ENCODE measurements around the gene AGPAT1. TPM values are rescaled to one million over a fixed set of nuclear protein-coding genes. Genes with fewer than 3 reads are reported as not detected.
"Not testable (repeated sequence)": the region's sequence is repeated elsewhere in the genome, so short reads cannot be mapped to it uniquely, and the experiment has no call there.

Gene AGPAT1
- polyA plus RNA-seq, 1 of the 3 experiments (the other 2 are of a cell fraction), result 118 TPM

GRCh38 chr6:32187725-32188380 is 12.0 kb upstream of the AGPAT1 start:
- H3K9ac ChIP-seq; DNase-seq; H3K9me3 ChIP-seq; H3K27ac ChIP-seq (ENCODE audit: low read depth in 2 of 2, low read length in 1 of 2); H3K9me2 ChIP-seq; H2AFZ ChIP-seq (ENCODE audit: low read depth); H3K27me3 ChIP-seq (ENCODE audit: insufficient read depth); POLR2A ChIA-PET; H4K20me1 ChIP-seq (ENCODE audit: insufficient read depth): not testable (repeated sequence)
- Histone ChIP-seq H3K4me1 (ENCODE audit: control insufficient read depth in 1 of 2, insufficient read depth in 2 of 2, low read depth in 1 of 2, low read length in 1 of 2) (peaks cover 0 to 20% of the 10 kb centered on the region in 2 experiments; a peak in 1 of 4 replicates), H3K36me3 (replicated peaks in 1 of 2; ENCODE audit: control insufficient read depth in 1 of 2, insufficient read depth in 2 of 2, low read length in 1 of 2) (peaks cover 8 to 26% of the 10 kb centered on the region in 2 experiments), H3K79me2 (ENCODE audit: insufficient read depth) (peaks cover 21% of the 10 kb centered on the region), H3F3A (replicated peaks; ENCODE audit: insufficient read depth) (peaks cover 20% of the 10 kb centered on the region), H3K4me2 (peak overlapping the region; percentile 92), H3K4me3 (ENCODE audit: low read depth in 2 of 2, low read length in 1 of 2) (peak overlapping the region in 1 of 2 experiments; percentile 81; a peak in 1 of 4 replicates)
- 99% methylated on average over 9 of the region's 18 CpGs for WGBS (ENCODE audit: low lambda C conversion rate)
- CTCF ChIA-PET, result interaction anchor here (1.2 to 1.9 kb wide), 2 partner anchors 10 to 69 kb away, joined by 3 to 6 read pairs; no protein-coding TSS in a partner anchor

DNA sequence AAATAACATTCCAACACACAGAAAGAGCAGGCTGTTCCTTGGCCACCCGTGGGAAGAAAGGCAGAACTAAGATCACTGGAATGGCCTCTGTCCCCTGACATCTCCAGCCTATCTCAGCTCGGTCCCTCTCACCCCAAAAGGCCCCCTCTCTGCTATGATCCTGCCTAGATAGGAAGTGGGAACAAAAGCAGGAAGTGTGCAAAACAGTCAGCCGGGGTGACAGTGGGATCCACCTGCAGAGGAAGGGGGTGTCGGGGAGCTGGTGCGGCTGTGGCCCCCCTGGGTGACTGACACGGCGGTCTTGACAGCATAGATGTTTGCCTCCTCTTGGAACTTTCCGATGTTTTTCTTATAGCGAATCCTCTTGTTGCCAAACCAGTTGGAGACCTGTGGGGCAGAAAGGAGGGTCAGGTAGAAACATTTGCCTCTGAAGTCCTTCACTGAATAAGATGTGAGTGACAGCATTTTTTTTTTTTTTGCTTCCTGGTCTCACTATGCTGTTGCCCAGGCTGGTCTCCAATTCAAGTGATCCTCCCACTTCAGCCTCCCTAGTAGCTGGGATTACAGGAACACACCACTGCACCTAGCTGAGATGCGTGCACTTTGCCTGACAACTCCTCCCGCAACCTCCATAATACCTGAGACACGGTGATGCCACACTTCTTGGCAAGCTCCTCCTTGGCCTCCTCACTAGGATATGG is 11.3 kb upstream of the AGPAT1 start:
- H3K27ac ChIP-seq (ENCODE audit: low read depth in 2 of 2, low read length in 1 of 2), result peak overlapping the region in 1 of 2 experiments; percentile 53; a peak in 1 of 4 replicates
- H3K4me1 ChIP-seq (ENCODE audit: control insufficient read depth in 1 of 2, insufficient read depth in 2 of 2, low read depth in 1 of 2, low read length in 1 of 2), result peaks cover 0 to 20% of the 10 kb centered on the region in 2 experiments; a peak in 1 of 4 replicates
- H3K9me3 ChIP-seq, result no peaks in the 10 kb centered on the region
- no peak overlapping the region for H3K4me2 ChIP-seq
- WGBS (ENCODE audit: low lambda C conversion rate), result 90% methylated on average over 12 of the region's 12 CpGs
- H3K4me3 ChIP-seq (ENCODE audit: low read depth in 2 of 2, low read length in 1 of 2), result no peak overlapping the region
- H3K9me2 ChIP-seq, result no peaks in the 10 kb centered on the region
- H3F3A ChIP-seq (replicated peaks; ENCODE audit: insufficient read depth), result peaks cover 20% of the 10 kb centered on the region
- H3K27me3 ChIP-seq (ENCODE audit: insufficient read depth), result no peaks in the 10 kb centered on the region
- no peak overlapping the region for H2AFZ ChIP-seq (ENCODE audit: low read depth)
- peaks cover 21% of the 10 kb centered on the region for H3K79me2 ChIP-seq (ENCODE audit: insufficient read depth)
- no peak overlapping the region for H3K9ac ChIP-seq
- DNase-seq, result no peak
- H4K20me1 ChIP-seq (ENCODE audit: insufficient read depth), result no peaks in the 10 kb centered on the region
- ChIA-PET POLR2A (no interaction called here), CTCF (interaction anchor here (1.2 kb wide), 1 partner anchor 68 kb away, joined by 3 read pairs; no protein-coding TSS in a partner anchor)
- peaks cover 8 to 31% of the 10 kb centered on the region in 2 experiments for H3K36me3 ChIP-seq (replicated peaks in 1 of 2; ENCODE audit: control insufficient read depth in 1 of 2, insufficient read depth in 2 of 2, low read length in 1 of 2)
- TF ChIP-seq EP300 (IDR thresholded peaks at IDR 0.05; ENCODE audit: borderline replicate concordance in 1 of 2, low read depth in 1 of 2, low read length in 1 of 2) (no peak), POLR2AphosphoS5 (IDR thresholded peaks at IDR 0.05; ENCODE audit: low read depth, low read length) (no peak), CTCF (IDR thresholded peaks at IDR 0.05) (no peak)
- TF ChIP-seq, protein P1, sequence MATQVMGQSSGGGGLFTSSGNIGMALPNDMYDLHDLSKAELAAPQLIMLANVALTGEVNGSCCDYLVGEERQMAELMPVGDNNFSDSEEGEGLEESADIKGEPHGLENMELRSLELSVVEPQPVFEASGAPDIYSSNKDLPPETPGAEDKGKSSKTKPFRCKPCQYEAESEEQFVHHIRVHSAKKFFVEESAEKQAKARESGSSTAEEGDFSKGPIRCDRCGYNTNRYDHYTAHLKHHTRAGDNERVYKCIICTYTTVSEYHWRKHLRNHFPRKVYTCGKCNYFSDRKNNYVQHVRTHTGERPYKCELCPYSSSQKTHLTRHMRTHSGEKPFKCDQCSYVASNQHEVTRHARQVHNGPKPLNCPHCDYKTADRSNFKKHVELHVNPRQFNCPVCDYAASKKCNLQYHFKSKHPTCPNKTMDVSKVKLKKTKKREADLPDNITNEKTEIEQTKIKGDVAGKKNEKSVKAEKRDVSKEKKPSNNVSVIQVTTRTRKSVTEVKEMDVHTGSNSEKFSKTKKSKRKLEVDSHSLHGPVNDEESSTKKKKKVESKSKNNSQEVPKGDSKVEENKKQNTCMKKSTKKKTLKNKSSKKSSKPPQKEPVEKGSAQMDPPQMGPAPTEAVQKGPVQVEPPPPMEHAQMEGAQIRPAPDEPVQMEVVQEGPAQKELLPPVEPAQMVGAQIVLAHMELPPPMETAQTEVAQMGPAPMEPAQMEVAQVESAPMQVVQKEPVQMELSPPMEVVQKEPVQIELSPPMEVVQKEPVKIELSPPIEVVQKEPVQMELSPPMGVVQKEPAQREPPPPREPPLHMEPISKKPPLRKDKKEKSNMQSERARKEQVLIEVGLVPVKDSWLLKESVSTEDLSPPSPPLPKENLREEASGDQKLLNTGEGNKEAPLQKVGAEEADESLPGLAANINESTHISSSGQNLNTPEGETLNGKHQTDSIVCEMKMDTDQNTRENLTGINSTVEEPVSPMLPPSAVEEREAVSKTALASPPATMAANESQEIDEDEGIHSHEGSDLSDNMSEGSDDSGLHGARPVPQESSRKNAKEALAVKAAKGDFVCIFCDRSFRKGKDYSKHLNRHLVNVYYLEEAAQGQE (IDR thresholded peaks at IDR 0.05; ENCODE audit: low read depth, low read length), result no peak
- TF ChIP-seq, protein P2, sequence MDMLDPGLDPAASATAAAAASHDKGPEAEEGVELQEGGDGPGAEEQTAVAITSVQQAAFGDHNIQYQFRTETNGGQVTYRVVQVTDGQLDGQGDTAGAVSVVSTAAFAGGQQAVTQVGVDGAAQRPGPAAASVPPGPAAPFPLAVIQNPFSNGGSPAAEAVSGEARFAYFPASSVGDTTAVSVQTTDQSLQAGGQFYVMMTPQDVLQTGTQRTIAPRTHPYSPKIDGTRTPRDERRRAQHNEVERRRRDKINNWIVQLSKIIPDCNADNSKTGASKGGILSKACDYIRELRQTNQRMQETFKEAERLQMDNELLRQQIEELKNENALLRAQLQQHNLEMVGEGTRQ (IDR thresholded peaks at IDR 0.05; ENCODE audit: borderline replicate concordance, low read depth, low read length), result no peak

DNA sequence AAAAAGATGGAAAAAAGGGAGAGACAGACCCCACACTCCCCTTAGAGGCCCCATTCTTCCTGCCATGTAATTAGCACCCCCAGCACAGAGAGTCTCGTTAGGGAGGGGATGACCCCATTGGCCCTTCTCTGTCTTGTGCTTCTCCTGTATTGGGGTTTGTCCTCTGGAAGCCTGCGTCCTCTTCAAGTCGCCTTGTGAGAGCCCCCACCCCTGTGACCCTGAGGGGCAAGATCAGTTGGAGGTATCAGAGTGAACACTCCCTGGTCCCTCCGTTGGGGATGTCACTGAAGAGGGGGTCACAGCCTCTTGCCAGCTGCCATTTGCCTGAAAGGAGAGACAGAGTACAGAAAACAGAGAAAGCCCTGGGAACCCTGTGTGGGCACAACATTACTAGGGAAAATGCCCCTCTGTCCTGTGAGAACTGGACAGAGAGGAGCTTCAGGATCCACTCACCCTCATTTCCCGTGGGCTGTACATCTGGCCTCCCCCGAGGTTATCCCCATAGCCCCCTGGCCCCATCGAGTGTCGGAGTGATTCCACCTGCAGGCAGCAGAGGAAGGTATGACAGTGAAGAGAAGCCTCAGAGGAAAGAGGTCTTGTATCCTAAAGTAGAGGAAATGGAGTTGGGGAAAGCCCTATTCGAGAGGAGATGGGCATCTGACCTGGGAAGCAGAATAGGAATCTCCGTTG is 10.4 kb upstream of the AGPAT1 start:
- H3K9me3 ChIP-seq; POLR2A ChIA-PET; DNase-seq; H3K4me3 ChIP-seq (ENCODE audit: low read depth in 2 of 2, low read length in 1 of 2); H3K9me2 ChIP-seq; H3K9ac ChIP-seq; H3K27me3 ChIP-seq (ENCODE audit: insufficient read depth); H4K20me1 ChIP-seq (ENCODE audit: insufficient read depth); H2AFZ ChIP-seq (ENCODE audit: low read depth); H3K4me2 ChIP-seq: not testable (repeated sequence)
- 78% methylated on average over 10 of the region's 10 CpGs for WGBS (ENCODE audit: low lambda C conversion rate)
- H3K79me2 ChIP-seq (ENCODE audit: insufficient read depth), result peaks cover 21% of the 10 kb centered on the region
- CTCF ChIA-PET, result interaction anchor here (1.2 kb wide), 1 partner anchor 67 kb away, joined by 3 read pairs; no protein-coding TSS in a partner anchor
- peak overlapping the region in 1 of 2 experiments; percentile 53; a peak in 1 of 4 replicates for H3K27ac ChIP-seq (ENCODE audit: low read depth in 2 of 2, low read length in 1 of 2)
- peaks cover 0 to 18% of the 10 kb centered on the region in 2 experiments; a peak in 1 of 4 replicates for H3K4me1 ChIP-seq (ENCODE audit: control insufficient read depth in 1 of 2, insufficient read depth in 2 of 2, low read depth in 1 of 2, low read length in 1 of 2)
- peaks cover 10 to 32% of the 10 kb centered on the region in 2 experiments for H3K36me3 ChIP-seq (replicated peaks in 1 of 2; ENCODE audit: control insufficient read depth in 1 of 2, insufficient read depth in 2 of 2, low read length in 1 of 2)
- peaks cover 20% of the 10 kb centered on the region for H3F3A ChIP-seq (replicated peaks; ENCODE audit: insufficient read depth)

Measured in SK-N-SH (cell line).